GM19438 (cell line): ENCODE results near the gene WDR86.
A peak's percentile ranks its signal among the peaks of the same experiment; 100 is the strongest.

ENCODE experiments used
- ATAC-seq: cut with Tn5 transposase; IDR thresholded peaks from one replicate; pipeline ENCODE4 v1.9.1; 2021; ENCODE audit warnings: low read depth; ENCODE audit not compliant: unreplicated experiment

WDR86 gene

GRCh38 chr7:151409667-151410404, at the start of gene WDR86:
Gene WDR86 (minus strand): TSS chr7:151410038. CDS start chr7:151409589, 449 bp downstream.
- no peak for ATAC-seq

GRCh38 chr7:151457534-151457933, 47.7 kb upstream of the WDR86 start:
- ATAC-seq, result no peak

DNA sequence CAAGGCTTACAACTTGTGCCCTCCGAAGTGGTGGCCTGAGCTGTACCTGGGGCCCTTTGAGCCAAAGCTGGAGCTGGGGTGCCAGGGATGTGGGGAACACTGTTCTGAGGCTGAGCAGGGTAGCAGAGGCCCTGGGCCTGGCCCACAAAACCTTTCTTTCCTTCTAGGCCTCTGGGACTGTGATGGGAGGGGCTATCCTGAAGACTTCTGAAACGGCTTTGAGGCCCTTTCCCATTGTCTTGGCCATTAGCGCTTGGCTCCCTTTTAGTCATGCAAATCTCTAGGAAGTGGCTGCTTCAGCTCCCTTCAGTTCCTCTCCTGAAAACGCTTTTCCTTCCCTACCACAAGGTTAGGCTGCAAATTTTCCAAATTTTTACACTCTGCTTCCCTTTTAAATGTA, 46.9 kb upstream of the WDR86 start:
- no peak for ATAC-seq

- no peak for ATAC-seq
Measured at GRCh38 chr7:151456276-151456675, 46.4 kb upstream of the WDR86 start.

- no peak for ATAC-seq
Measured at GRCh38 chr7:151455690-151456089, 45.9 kb upstream of the WDR86 start.

DNA sequence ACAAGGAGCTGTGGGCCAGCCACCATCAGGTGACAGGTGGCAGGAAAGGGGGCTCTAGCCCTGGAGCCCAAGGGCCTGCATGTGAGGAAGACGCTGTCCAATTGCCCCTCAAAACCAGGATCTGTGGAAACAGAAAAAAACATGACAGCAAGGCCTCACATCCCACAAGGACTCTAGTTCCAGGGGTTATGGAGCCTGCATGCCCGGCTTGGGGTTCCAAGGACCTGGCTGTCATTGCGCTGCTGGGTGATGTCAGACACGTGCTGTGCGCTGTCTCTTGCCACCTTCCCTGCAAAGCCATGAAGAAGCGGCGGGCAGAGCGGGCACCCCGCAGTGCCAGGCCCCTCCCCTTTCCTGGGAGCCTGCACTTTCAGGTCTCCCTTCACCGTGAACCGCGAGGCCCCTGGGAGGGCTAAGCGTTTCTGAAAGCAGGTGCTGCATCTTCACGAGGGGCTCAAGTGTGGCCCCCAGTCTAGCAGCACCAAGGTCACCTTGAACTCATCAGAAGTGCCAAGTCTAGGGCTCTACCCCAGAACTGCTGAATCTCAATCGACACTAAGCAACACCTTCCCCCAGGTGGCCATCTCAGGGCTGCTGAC, 45.2 kb upstream of the WDR86 start:
- no peak for ATAC-seq

DNA sequence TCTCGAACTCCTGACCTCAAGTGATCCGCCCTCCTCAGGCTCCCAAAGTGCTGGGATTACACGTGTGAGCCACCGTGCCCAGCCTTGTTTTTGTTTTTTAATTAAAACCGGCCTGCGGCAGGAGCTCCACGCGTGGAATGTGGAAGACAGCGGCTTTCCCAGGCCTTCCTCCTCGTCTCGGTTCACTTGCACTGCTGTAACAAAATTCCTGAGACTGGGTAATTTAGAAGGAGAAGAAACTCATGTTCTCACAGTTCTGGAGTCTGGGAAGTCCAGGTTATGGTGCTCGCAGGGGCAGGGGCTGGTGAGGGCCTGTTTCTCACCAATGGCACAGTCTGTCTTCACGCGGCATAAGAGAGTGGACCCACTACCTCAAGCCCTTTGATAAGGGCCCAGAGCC, 44.5 kb upstream of the WDR86 start:
- no peak for ATAC-seq

GRCh38 chr7:151453326-151453791, 43.5 kb upstream of the WDR86 start:
- no peak for ATAC-seq

DNA sequence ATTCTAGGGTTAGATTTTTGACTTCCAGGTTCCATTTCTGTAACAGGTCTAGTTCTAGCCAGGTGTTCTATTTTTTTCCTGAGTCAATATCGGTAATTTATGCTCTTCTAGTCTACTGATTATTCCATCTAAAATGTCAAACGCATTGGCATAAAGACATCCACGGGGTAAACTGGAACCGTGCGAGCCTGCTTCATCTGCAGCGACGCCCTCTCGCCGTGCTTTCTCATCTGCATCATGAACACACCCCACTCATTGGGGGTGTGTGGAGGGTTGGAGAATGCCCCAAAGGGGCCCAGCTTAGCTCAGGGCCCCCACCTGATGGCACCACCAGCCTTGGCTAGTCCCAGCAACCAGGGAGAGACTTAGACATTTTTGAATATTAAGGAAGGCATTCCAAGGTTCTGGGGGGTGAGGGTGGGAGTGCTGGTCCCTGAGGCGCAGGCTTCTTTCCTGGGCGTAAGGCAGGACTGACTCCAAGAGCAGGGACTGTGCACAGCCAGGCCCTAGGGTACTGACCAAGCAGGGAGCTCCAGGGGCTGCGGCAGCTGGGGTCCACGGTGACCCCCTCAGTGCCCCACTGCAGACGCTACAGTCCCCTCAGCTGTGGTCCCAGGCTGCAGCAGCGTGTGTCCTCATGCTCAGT, 43.0 kb upstream of the WDR86 start:
- no peak for ATAC-seq

- no peak for ATAC-seq
Measured at GRCh38 chr7:151451626-151452571, 42.1 kb upstream of the WDR86 start.

DNA sequence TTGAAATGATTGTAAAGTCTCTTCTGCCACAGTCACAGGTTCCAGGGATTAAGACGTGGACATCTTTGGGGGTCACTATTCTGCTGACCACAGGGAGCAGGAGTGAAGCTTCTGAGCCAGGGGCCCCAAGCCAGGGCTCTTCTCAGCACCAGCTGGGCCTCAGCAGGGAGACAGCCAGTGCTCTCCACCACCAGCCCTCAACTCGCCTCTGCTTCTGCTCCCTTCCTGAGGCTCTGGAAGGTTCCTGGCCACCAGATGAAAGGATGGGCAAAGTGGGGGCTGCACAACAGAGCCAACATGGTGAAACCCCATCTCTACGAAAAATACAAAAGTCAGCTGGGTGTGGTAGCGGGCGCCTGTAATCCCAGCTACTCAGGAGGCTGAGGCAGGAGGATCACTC, 41.3 kb upstream of the WDR86 start:
- ATAC-seq, result no peak

GRCh38 chr7:151449990-151450389, 40.2 kb upstream of the WDR86 start:
- ATAC-seq, result no peak

DNA sequence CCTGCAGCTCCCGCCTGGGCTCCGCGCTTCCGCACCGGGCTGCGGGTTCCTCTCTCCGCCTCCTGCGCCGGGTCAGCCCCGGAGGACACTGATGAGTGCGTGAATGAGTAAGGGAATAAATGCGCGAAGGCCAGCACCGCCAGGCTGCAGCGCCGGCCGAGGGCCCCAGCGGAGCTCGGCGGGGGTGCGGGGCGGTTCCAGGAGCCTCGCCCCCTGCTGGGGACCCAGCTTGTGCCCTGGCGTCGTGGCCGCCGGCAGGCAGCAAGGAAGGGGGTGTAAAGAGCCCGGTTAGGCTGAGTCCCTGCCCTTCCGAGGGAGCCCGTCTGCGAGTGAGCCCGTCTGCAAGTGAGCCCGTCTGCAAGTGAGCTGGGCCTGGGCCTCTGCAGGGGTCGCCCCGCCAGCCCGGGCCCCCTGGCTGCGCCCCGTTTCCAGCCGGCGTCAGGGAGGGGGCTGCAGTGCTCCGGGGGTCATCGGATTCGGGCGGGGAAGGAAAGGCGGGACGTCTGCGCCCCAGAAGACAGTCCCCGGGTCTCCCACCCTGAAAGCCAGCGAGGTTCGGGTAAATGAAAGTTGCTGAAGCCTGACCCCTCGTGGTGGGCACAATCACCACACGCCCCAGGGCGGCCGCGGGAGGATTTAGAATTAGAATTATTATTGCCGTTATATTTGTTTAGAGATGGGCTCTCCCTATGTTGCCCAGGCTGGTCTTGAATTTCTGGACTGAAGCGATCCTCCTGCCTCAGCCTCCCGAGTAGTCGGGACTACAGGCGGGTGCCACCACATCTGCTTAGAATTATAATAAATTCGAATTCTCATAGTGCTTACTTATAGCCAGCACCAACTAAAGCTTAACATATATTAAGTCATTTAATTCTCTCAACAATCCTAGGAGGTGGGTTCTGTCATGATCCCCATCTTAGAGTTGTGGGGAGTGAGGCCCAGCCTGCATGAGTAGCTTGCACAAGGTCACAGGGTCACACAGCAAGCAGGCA, 38.7 kb upstream of the WDR86 start:
- peak; percentile 77 for ATAC-seq

GRCh38 chr7:151447901-151448260, 38.0 kb upstream of the WDR86 start:
- no peak for ATAC-seq

DNA sequence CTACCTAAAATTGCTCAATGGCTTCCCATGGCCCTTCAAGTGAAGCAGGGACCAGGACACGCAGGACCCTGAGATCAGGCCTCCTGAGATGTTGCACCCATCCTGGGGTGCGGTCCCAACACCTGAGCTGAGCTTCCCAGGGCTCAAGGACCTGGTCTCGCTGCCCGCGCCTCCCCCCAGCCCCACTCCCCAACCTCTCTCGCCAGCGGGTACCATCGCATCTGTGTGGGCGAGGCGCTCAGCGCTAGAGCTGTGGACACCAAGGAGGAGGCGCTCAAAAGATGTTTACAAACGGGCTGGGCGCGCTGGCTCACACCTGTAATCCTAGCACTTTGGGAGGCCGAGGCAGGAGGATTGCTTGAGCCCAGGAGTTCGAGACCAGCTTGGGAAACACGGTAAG, 37.5 kb upstream of the WDR86 start:
- ATAC-seq, result no peak

- ATAC-seq, result no peak
Measured at GRCh38 chr7:151446412-151446811, 36.6 kb upstream of the WDR86 start.

GRCh38 chr7:151444632-151445031, 34.8 kb upstream of the WDR86 start:
- no peak for ATAC-seq

DNA sequence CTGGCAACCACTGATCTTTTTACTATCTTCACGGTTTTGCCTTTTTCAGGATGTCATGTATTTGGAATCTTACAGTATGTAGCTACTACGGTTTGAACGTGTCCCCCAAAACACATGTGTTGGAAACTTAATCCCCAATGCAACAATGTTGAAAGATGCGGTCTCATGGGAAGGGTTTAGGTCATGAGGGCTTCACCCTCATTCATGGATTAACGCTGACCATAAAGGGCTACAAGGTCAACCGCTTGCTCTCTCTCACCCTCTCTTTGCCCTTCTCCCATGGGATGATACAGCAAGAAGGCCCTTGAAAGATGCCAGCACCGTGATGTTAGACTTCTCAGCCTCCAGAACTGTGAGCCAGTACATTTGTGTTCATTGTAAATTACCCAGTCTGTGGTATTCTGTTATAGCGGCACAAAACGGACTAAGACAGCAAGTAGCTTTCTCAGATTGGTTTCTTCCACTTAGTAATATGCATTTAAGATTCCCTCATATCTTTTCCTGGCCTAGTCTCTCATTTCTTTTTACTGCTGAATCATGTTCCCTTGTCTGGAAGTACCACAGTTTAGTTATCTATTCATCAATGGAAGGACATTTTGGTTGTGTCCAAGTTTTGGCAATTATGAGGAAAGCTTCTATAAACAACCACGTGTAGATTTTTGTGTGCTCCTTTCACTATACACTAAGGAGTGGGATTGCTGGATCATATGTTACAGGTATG, 33.1 kb upstream of the WDR86 start:
- ATAC-seq, result no peak
